ENCODE data around the gene ARHGAP6.

GRCh38 chrX:11380187-11380844 is 285.4 kb downstream of the ARHGAP6 start:
- TF ChIP-seq CTCF (IDR thresholded peaks at IDR 0.05) (no peak), POLR2A (IDR thresholded peaks at IDR 0.05) (no peak)

All from thyroid gland (tissue), 4 donors.